ENCODE results near the gene CAPZA1.

- no peak for TF ChIP-seq CTCF (IDR thresholded peaks at IDR 0.05 in 4 of 5, conservative IDR thresholded peaks at IDR 0.05 in 1 of 5)
- TF ChIP-seq POLR2A (IDR thresholded peaks at IDR 0.05) = no peak
Observed at GRCh38 chr1:112710586-112710985, 91.0 kb downstream of the CAPZA1 start.

Measured in gastrocnemius medialis (tissue), 4 donors.